ENCODE results near the gene CBY3. TPM values are rescaled to one million over a fixed set of nuclear protein-coding genes. Genes with fewer than 3 reads are reported as not detected.

The CBY3 gene
- total and polyA plus RNA-seq, 2 of the 13 experiments (the other 11 are each of a cell fraction or from before 2014, with no cell fraction given), result not detected

DNA sequence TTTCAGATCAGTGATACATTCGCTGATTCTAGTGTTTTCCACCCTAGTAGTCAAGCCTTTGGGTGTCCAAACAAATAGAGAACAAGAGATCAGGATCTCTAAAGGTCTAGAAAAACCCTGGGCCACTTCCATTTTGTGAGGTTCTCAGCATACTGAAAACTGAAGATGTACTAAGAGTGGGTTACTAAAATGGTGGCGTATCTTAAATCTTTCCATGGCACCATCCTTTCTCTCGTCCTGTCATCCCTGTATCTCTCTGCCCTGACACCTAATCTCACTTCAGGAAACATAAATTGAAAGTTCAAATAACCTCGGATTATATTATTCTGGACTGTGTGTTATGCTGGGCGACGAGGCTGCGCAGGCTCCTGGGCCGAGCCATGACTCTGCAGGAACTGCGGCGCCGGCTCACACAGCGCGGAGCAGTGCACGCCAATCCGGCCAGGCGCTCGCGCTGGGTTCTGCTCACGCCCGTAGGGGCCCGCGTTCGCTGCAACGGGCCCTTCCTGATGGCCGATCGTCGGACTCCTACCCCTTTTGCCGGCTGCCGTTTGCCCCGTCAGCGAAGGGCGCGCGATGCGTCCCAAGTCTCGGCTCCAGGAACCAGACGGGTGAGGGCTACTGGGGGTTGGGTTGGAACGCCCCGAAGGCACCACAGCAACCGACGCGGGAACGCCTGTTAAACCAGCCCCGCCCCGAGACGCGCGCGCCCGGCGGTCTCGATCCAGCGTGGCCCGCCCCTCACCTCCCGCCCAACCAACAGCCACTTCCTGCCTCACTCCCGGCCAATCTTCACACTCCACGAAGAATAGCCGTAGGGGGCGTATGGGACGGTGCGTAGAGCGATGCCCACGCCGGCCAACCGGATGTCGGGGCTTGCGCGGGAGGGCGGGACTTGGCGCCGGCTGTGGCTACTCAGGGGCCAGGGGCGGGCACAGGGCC lies 17.4 kb upstream of the CBY3 start (continued):
- TF ChIP-seq, protein P1, sequence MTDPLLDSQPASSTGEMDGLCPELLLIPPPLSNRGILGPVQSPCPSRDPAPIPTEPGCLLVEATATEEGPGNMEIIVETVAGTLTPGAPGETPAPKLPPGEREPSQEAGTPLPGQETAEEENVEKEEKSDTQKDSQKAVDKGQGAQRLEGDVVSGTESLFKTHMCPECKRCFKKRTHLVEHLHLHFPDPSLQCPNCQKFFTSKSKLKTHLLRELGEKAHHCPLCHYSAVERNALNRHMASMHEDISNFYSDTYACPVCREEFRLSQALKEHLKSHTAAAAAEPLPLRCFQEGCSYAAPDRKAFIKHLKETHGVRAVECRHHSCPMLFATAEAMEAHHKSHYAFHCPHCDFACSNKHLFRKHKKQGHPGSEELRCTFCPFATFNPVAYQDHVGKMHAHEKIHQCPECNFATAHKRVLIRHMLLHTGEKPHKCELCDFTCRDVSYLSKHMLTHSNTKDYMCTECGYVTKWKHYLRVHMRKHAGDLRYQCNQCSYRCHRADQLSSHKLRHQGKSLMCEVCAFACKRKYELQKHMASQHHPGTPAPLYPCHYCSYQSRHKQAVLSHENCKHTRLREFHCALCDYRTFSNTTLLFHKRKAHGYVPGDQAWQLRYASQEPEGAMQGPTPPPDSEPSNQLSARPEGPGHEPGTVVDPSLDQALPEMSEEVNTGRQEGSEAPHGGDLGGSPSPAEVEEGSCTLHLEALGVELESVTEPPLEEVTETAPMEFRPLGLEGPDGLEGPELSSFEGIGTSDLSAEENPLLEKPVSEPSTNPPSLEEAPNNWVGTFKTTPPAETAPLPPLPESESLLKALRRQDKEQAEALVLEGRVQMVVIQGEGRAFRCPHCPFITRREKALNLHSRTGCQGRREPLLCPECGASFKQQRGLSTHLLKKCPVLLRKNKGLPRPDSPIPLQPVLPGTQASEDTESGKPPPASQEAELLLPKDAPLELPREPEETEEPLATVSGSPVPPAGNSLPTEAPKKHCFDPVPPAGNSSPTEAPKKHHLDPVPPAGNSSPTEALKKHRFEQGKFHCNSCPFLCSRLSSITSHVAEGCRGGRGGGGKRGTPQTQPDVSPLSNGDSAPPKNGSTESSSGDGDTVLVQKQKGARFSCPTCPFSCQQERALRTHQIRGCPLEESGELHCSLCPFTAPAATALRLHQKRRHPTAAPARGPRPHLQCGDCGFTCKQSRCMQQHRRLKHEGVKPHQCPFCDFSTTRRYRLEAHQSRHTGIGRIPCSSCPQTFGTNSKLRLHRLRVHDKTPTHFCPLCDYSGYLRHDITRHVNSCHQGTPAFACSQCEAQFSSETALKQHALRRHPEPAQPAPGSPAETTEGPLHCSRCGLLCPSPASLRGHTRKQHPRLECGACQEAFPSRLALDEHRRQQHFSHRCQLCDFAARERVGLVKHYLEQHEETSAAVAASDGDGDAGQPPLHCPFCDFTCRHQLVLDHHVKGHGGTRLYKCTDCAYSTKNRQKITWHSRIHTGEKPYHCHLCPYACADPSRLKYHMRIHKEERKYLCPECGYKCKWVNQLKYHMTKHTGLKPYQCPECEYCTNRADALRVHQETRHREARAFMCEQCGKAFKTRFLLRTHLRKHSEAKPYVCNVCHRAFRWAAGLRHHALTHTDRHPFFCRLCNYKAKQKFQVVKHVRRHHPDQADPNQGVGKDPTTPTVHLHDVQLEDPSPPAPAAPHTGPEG (CRISPR knock-in tag; IDR thresholded peaks at IDR 0.05), result peak; percentile 6; the same call in 1 of the 2 replicates
- no peak for TF ChIP-seq KLF12 (CRISPR knock-in tag; IDR thresholded peaks at IDR 0.05; ENCODE audit: borderline replicate concordance)
- TF ChIP-seq, protein P2, sequence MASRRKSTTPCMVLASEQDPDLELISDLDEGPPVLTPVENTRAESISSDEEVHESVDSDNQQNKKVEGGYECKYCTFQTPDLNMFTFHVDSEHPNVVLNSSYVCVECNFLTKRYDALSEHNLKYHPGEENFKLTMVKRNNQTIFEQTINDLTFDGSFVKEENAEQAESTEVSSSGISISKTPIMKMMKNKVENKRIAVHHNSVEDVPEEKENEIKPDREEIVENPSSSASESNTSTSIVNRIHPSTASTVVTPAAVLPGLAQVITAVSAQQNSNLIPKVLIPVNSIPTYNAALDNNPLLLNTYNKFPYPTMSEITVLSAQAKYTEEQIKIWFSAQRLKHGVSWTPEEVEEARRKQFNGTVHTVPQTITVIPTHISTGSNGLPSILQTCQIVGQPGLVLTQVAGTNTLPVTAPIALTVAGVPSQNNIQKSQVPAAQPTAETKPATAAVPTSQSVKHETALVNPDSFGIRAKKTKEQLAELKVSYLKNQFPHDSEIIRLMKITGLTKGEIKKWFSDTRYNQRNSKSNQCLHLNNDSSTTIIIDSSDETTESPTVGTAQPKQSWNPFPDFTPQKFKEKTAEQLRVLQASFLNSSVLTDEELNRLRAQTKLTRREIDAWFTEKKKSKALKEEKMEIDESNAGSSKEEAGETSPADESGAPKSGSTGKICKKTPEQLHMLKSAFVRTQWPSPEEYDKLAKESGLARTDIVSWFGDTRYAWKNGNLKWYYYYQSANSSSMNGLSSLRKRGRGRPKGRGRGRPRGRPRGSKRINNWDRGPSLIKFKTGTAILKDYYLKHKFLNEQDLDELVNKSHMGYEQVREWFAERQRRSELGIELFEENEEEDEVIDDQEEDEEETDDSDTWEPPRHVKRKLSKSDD (CRISPR knock-in tag; IDR thresholded peaks at IDR 0.05; ENCODE audit: low read depth), result no peak
- TF ChIP-seq, protein P3, sequence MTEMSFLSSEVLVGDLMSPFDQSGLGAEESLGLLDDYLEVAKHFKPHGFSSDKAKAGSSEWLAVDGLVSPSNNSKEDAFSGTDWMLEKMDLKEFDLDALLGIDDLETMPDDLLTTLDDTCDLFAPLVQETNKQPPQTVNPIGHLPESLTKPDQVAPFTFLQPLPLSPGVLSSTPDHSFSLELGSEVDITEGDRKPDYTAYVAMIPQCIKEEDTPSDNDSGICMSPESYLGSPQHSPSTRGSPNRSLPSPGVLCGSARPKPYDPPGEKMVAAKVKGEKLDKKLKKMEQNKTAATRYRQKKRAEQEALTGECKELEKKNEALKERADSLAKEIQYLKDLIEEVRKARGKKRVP (CRISPR knock-in tag; IDR thresholded peaks at IDR 0.05), result 0 out of 4 replicates have a peak, but pooled peaks of 1 of the 2 experiments have one; percentile 8
- peak; percentile 78; the same call in 1 of the 2 replicates for TF ChIP-seq ZNF768 (CRISPR knock-in tag; IDR thresholded peaks at IDR 0.05)
- peak; percentile 70; the same call in 1 of the 2 replicates for TF ChIP-seq REPIN1 (CRISPR knock-in tag; IDR thresholded peaks at IDR 0.05; ENCODE audit: borderline replicate concordance, low read depth)
- TF ChIP-seq ZFP36L2 (CRISPR knock-in tag; IDR thresholded peaks at IDR 0.05), result no peak
- no peak for TF ChIP-seq IRX3 (CRISPR knock-in tag; IDR thresholded peaks at IDR 0.05; ENCODE audit: borderline replicate concordance, low read depth)
- TF ChIP-seq, protein P4, sequence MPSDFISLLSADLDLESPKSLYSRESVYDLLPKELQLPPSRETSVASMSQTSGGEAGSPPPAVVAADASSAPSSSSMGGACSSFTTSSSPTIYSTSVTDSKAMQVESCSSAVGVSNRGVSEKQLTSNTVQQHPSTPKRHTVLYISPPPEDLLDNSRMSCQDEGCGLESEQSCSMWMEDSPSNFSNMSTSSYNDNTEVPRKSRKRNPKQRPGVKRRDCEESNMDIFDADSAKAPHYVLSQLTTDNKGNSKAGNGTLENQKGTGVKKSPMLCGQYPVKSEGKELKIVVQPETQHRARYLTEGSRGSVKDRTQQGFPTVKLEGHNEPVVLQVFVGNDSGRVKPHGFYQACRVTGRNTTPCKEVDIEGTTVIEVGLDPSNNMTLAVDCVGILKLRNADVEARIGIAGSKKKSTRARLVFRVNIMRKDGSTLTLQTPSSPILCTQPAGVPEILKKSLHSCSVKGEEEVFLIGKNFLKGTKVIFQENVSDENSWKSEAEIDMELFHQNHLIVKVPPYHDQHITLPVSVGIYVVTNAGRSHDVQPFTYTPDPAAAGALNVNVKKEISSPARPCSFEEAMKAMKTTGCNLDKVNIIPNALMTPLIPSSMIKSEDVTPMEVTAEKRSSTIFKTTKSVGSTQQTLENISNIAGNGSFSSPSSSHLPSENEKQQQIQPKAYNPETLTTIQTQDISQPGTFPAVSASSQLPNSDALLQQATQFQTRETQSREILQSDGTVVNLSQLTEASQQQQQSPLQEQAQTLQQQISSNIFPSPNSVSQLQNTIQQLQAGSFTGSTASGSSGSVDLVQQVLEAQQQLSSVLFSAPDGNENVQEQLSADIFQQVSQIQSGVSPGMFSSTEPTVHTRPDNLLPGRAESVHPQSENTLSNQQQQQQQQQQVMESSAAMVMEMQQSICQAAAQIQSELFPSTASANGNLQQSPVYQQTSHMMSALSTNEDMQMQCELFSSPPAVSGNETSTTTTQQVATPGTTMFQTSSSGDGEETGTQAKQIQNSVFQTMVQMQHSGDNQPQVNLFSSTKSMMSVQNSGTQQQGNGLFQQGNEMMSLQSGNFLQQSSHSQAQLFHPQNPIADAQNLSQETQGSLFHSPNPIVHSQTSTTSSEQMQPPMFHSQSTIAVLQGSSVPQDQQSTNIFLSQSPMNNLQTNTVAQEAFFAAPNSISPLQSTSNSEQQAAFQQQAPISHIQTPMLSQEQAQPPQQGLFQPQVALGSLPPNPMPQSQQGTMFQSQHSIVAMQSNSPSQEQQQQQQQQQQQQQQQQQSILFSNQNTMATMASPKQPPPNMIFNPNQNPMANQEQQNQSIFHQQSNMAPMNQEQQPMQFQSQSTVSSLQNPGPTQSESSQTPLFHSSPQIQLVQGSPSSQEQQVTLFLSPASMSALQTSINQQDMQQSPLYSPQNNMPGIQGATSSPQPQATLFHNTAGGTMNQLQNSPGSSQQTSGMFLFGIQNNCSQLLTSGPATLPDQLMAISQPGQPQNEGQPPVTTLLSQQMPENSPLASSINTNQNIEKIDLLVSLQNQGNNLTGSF (CRISPR knock-in tag; IDR thresholded peaks at IDR 0.05), result peak; percentile 76; the same call in 1 of the 2 replicates
- TF ChIP-seq, protein P5, sequence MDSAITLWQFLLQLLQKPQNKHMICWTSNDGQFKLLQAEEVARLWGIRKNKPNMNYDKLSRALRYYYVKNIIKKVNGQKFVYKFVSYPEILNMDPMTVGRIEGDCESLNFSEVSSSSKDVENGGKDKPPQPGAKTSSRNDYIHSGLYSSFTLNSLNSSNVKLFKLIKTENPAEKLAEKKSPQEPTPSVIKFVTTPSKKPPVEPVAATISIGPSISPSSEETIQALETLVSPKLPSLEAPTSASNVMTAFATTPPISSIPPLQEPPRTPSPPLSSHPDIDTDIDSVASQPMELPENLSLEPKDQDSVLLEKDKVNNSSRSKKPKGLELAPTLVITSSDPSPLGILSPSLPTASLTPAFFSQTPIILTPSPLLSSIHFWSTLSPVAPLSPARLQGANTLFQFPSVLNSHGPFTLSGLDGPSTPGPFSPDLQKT (CRISPR knock-in tag; IDR thresholded peaks at IDR 0.05; ENCODE audit: borderline replicate concordance), result no peak

All from HepG2 (cell line).